NCI-H2196 treated with DMSO at 0.1 percent for 48 hours (cell line): ENCODE data around the gene UFD1.

Experiments
- DNase-seq: peaks from one replicate; lab custom pipeline; 2025; ENCODE audit not compliant: unreplicated experiment; lab: John Stamatoyannopoulos, UW

UFD1 gene

GRCh38 chr22:19400881-19401280 lies 78.1 kb downstream of the UFD1 start:
- DNase-seq: no peak
